HG03469 (cell line): ENCODE measurements around the gene C1orf21.

Experiments used
- ATAC-seq: cut with Tn5 transposase; IDR thresholded peaks from one replicate; pipeline ENCODE4 v1.9.1; 2021; ENCODE audit warnings: mild to moderate bottlenecking, moderate library complexity, moderate number of reproducible peaks; ENCODE audit not compliant: unreplicated experiment

C1orf21 gene

DNA sequence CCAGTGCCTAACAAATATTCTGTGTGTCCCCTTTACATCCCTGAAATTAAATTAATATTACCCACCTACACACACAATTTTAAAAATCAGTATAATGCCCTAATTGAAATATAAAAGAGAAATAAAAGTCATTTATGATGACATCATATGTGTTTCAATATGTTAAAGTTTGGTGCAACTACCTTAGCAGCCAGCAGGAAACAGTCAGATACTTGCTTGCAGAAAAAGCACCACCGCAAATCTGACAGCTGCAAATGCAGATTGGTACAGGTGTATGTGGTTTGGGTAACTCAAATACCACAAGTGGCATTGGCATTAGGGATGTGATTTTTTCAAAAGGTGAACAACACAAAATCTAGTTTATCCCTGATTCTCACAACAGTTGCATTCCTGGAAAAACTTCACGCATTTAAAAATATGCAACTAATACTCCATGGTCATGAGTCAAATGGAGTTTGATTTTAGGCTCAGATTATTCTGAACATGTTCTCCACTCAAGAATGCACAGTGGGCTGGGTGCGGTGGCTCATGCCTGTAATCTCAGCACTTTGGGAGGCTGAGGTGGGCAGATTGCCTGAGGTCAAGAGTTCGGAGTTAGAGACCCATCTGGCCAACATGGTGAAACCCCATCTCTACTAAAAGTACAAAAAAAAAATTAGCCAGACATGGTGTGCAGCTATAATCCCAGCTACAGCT lies 261.5 kb downstream of the C1orf21 start:
- ATAC-seq = no peak

GRCh38 chr1:184648856-184649201 lies 262.0 kb downstream of the C1orf21 start:
- ATAC-seq = no peak

DNA sequence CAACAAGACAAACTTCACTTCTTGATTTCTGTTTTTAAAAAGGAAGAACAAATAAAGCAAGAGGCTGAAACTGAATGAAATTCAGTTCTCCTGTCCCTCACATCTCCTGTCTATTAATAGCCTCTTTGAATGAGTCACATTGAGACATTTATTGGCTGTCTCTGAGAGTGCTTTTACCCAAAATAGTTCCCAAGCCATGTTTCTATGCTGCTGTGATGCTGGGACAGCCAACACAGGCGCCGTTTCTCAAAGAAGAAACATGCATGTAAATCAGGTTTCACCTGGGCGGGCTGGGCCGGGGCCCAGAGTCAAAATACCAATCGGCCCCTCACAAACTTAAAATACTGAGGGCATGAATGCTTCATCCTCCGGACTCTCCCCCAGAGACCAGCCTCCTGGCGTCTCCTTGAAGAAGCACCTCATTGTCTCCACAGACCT lies 262.6 kb downstream of the C1orf21 start:
- ATAC-seq = peak; percentile 97

- no peak for ATAC-seq
These were observed 263.5 kb downstream of the C1orf21 start for GRCh38 chr1:184650177-184650866.

DNA sequence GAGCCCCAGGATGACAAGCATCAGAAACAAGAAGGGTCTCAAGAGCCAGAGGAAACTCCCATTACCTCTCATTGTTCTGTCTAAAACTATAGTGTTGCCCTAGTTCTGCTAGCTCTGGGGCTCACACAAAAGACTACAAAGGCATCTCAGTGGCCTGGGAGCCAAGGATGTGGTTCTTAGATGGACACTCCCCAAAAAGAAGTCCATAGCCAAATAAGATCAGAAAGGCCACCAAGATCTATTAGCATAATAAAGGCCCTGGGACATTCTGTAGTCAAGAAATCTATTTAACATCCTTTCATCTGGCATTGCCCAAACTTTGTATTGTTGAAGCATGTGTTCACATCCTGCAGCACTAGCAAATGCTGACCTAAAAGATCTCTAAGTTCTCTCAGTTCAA lies 268.4 kb downstream of the C1orf21 start:
- no peak for ATAC-seq

- no peak for ATAC-seq
These were observed 269.4 kb downstream of the C1orf21 start for GRCh38 chr1:184656221-184656620.

- no peak for ATAC-seq
These were observed 271.2 kb downstream of the C1orf21 start for GRCh38 chr1:184658055-184658454.

- ATAC-seq = no peak
These were observed 273.8 kb downstream of the C1orf21 start for GRCh38 chr1:184660462-184661191.

- ATAC-seq = no peak
These were observed 275.0 kb downstream of the C1orf21 start for GRCh38 chr1:184661801-184662200.

DNA sequence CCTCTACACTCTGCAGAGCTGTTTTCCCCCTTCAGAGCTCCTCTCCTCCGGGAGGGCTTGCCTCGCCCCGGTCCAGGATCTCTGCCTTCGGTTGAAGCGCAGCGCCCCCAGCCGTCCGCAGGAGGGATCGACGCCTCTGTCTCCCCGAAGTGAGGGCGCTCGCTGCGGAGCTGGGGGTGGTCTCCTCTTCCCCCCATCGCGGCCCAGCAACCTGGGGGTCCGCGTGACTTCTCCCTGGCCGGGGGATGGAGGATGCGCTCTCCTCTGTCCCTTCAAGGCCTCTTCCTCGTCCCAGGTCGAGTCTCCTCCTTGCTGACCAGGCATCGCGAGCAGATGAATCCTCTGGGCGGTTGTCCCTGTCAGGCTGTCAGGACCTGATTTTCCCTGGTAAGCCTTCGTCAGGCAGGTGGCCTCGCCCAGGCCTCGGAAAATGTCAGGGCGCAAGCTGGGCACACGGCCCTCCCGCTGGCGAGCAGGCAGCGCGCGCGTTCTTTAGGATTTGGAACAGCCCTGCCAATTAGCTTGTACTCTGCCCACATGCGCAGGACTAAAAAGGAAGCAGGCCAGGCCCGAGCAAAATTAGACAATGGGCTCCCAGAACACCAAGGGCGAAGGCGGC lies 277.3 kb downstream of the C1orf21 start:
- ATAC-seq = peak; percentile 64

DNA sequence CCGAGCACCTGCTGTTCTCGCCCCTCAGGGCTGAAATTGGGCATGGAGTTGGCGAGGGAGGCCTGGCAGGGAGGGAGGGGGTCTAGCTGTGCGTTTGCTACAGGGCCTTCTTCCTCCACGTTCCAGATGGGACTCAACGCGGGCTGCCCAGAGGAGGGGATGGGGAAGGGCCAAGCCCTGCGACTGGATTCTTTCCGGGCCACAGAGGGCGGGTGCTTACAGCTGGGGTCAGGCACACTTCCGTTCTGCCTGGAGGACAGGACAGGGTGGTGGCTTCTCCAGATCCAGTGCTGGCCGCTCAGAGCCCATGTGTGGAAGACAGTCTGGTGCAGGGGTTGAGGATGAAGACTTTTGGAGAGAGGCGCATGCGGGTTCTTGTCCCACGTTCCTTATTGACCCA lies 277.8 kb downstream of the C1orf21 start:
- ATAC-seq = no peak

- no peak for ATAC-seq
These were observed 278.5 kb downstream of the C1orf21 start for GRCh38 chr1:184665360-184665759.

GRCh38 chr1:184669391-184669790 lies 282.6 kb downstream of the C1orf21 start:
- ATAC-seq = no peak

DNA sequence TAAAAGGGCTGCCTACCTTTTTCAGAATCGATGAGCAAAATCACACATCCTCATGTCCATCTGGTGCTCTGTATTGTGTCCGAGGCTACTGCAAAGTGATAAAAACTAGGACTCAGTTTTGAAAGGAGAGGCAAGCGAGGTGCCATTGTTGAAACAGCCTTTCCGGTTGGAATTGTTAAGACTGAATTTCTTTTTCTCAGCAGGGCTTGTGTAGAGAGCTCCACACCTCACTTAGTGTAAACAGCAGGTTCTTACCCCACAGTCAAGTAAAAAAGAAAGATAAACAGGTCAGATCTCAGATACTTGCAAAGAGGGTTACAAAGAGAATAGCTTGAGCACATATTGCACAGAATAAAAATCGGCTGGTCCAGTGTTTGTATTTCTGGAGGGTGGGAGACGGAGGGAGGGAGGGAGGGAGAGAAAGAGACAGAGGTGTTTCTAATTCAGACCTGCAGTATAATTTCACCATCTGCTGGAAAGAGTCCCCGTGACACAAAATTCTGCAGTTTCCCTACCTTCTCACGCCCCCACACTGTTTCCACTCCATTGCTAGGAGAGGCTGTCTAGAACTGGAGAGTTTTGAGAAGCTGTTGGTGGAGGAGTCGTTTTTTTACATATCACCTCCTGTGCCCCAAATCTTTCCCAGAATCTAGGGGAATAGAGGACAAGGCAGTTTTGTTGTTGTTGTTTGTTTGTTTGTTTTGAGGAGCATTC lies 285.3 kb downstream of the C1orf21 start:
- no peak for ATAC-seq

GRCh38 chr1:184673305-184673704 lies 286.5 kb downstream of the C1orf21 start:
- ATAC-seq = no peak

- ATAC-seq = no peak
These were observed 290.5 kb downstream of the C1orf21 start for GRCh38 chr1:184677344-184677743.
